Motor neuron (in vitro differentiated cells): Measurements from ENCODE around the gene EVPL. TPM values are rescaled to one million over a fixed set of nuclear protein-coding genes. Genes with fewer than 3 reads are reported as not detected.
"Not testable (repeated sequence)": the region's sequence is repeated elsewhere in the genome, so short reads cannot be mapped to it uniquely, and the experiment has no call there.

Source experiments
- ATAC-seq, 8 experiments: fragments of 200-7000 bp; cut with Tn5 transposase; replicated peaks in 6 of 8; 2 replicates each; pipeline ENCODE4 v1.8.0; 2021; ENCODE audit warnings: mild to moderate bottlenecking in 8 of 8, moderate library complexity in 8 of 8
- H3K27ac ChIP-seq, 2 donors: fragments of 250-450 bp; sonication (Bioruptor Pico); 2 replicates each; pipeline ENCODE4 v1.9.0; 2021; ENCODE audit warnings: antibody characterized with exemption in 2 of 2, mild to moderate bottlenecking in 2 of 2, moderate library complexity in 1 of 2
- H3K4me1 ChIP-seq, 2 donors: fragments of 250-450 bp; sonication (Bioruptor Pico); replicated peaks in 1 of 2; 2 replicates each; pipeline ENCODE4 v1.6.1; 2021; ENCODE audit warnings: antibody characterized with exemption in 2 of 2, mild to moderate bottlenecking in 2 of 2, moderate library complexity in 1 of 2
- H3K4me3 ChIP-seq, 5 donors: fragments of 250-450 bp; sonication (Bioruptor Pico); 2 replicates each; pipeline ENCODE4 v1.9.0; 2021; ENCODE audit warnings: antibody characterized with exemption in 5 of 5, mild to moderate bottlenecking in 5 of 5, moderate library complexity in 4 of 5
- WGBS, 10 experiments: fragments of 450-650 bp; shearing (Covaris generic); methylation state at CpG; one replicate each; pipeline ENCODE4 v1.0.0; 2022; 5-methylcytosine and 5-hydroxymethylcytosine counted together
- in situ Hi-C, 9 experiments: fragments of 400-800 bp; cut with MboI; loops; one replicate each; pipeline ENCODE4 v1.15.0; 2021; ENCODE audit warnings: low sequenced_read_pairs in 9 of 9, low pct_unique_long_range_greater_than_20kb in 2 of 9; ENCODE audit not compliant: unreplicated experiment in 9 of 9
- total RNA-seq, 8 experiments: library from RNA; unstranded; fragments of 300-600 nt; gene quantifications; 2 replicates each; pipeline versions ENCODE4 v1.2.3 to v1.2.4, GENCODE V29; 2022

Gene EVPL
- total RNA-seq, 8 experiments from 2014 or later, result 0.05 to 1.0 (median 0.59) TPM; not detected in 1

- no peak overlapping the region for H3K27ac ChIP-seq
- in situ Hi-C loops, result no loop called here
Measured at GRCh38 chr17:76053246-76054111, 26.4 kb upstream of the EVPL start.

GRCh38 chr17:76051561-76051960, 24.5 kb upstream of the EVPL start:
- no peak overlapping the region for H3K4me3 ChIP-seq
- WGBS, 10 experiments, result 60 to 100% (median 83%) methylated on average over 1 to 6 of the region's 6 CpGs
- peaks cover 0 to 20% of the 10 kb centered on the region in 2 donors for H3K4me1 ChIP-seq
- no peak overlapping the region for H3K27ac ChIP-seq
- in situ Hi-C loops, result no loop called here
- no peak for ATAC-seq

More at GRCh38 chr17:76053246-76054111, 26.4 kb upstream of the EVPL start:
- peak in 3 of 8 experiments; percentile 33 to 71 (median 51) for ATAC-seq
- peaks cover 0 to 20% of the 10 kb centered on the region in 2 donors for H3K4me1 ChIP-seq
- 67 to 100% (median 92%) methylated on average over 2 to 17 of the region's 17 CpGs; no CpG with 5 or more reads in 1 of the 10 experiments for WGBS, 10 experiments
- no peak overlapping the region for H3K4me3 ChIP-seq

GRCh38 chr17:76050538-76051467, 23.7 kb upstream of the EVPL start:
- H3K4me3 ChIP-seq, result no peak overlapping the region
- peaks cover 0 to 20% of the 10 kb centered on the region in 2 donors for H3K4me1 ChIP-seq
- ATAC-seq, result peak in 1 of 8 experiments; percentile 41
- peak overlapping the region in 1 of 2 donors; percentile 30 for H3K27ac ChIP-seq
- WGBS, 10 experiments, result 69 to 100% (median 94%) methylated on average over 1 to 11 of the region's 11 CpGs; no CpG with 5 or more reads in 1 of the 10 experiments
- in situ Hi-C loops, result no loop called here

- peak in 2 of 8 experiments; percentile 60 to 69 for ATAC-seq
- Histone ChIP-seq H3K4me3 (no peak overlapping the region), H3K27ac (peak overlapping the region in 1 of 2 donors; percentile 65), H3K4me1 (peaks cover 0 to 20% of the 10 kb centered on the region in 2 donors)
- 25 to 98% (median 92%) methylated on average over 3 to 12 of the region's 15 CpGs for WGBS, 10 experiments
- in situ Hi-C loops, result no loop called here
Measured at GRCh38 chr17:76049836-76050537, 22.9 kb upstream of the EVPL start.

- WGBS, 10 experiments, result 50 to 100% (median 84%) methylated on average over 1 to 3 of the region's 3 CpGs; no CpG with 5 or more reads in 4 of the 10 experiments
- Histone ChIP-seq H3K4me3 (no peak overlapping the region), H3K4me1 (peaks cover 0 to 20% of the 10 kb centered on the region in 2 donors), H3K27ac (peak overlapping the region in 1 of 2 donors; percentile 65)
- peak in 1 of 8 experiments; percentile 26 for ATAC-seq
- in situ Hi-C loops, result no loop called here
Measured at GRCh38 chr17:76049239-76049638, 22.1 kb upstream of the EVPL start.

- ATAC-seq, result peak in 1 of 8 experiments; percentile 12
- WGBS, 10 experiments, result 41 to 92% (median 75%) methylated on average over 2 to 7 of the region's 9 CpGs; no CpG with 5 or more reads in 1 of the 10 experiments
- H3K27ac ChIP-seq, result peak overlapping the region in 1 of 2 donors; percentile 3
- H3K4me3 ChIP-seq, result no peak overlapping the region
- H3K4me1 ChIP-seq, result peaks cover 0 to 20% of the 10 kb centered on the region in 2 donors
- in situ Hi-C loops, result no loop called here
Measured at GRCh38 chr17:76048711-76049110, 21.6 kb upstream of the EVPL start.

GRCh38 chr17:76048025-76048605, 21.0 kb upstream of the EVPL start:
- ATAC-seq, result peak in 1 of 8 experiments; percentile 32

GRCh38 chr17:76046064-76046463, 19.0 kb upstream of the EVPL start:
- no peak for ATAC-seq
- Histone ChIP-seq H3K4me3 (no peak overlapping the region), H3K27ac (no peak overlapping the region), H3K4me1 (peaks cover 0 to 17% of the 10 kb centered on the region in 2 donors)
- 40 to 100% (median 85%) methylated on average over 1 to 2 of the region's 8 CpGs; no CpG with 5 or more reads in 2 of the 10 experiments for WGBS, 10 experiments
- in situ Hi-C loops, result no loop called here

More at GRCh38 chr17:76048025-76048605, 21.0 kb upstream of the EVPL start:
- WGBS, 10 experiments, result 63 to 100% (median 93%) methylated on average over 1 to 6 of the region's 9 CpGs; no CpG with 5 or more reads in 1 of the 10 experiments
- in situ Hi-C loops, result no loop called here
- Histone ChIP-seq H3K4me3 (no peak overlapping the region), H3K4me1 (peaks cover 0 to 20% of the 10 kb centered on the region in 2 donors), H3K27ac (peak overlapping the region in 1 of 2 donors; percentile 3)

GRCh38 chr17:76044475-76045007, 17.4 kb upstream of the EVPL start:
- peaks cover 4 to 12% of the 10 kb centered on the region in 2 donors for H3K4me1 ChIP-seq
- H3K27ac ChIP-seq, H3K4me3 ChIP-seq, in situ Hi-C loops, ATAC-seq: not testable (repeated sequence)
- 67 to 100% (median 95%) methylated on average over 2 to 6 of the region's 11 CpGs; no CpG with 5 or more reads in 3 of the 10 experiments for WGBS, 10 experiments

- H3K4me1 ChIP-seq, in situ Hi-C loops, H3K27ac ChIP-seq, ATAC-seq, H3K4me3 ChIP-seq: not testable (repeated sequence)
- WGBS, 10 experiments, result 92 to 100% (median 100%) methylated on average over 1 to 3 of the region's 3 CpGs; no CpG with 5 or more reads in 3 of the 10 experiments
Measured at GRCh38 chr17:76042868-76043267, 15.8 kb upstream of the EVPL start.

- Histone ChIP-seq H3K4me1 (peaks cover 7 to 13% of the 10 kb centered on the region in 2 donors), H3K27ac (no peak overlapping the region), H3K4me3 (no peak overlapping the region)
- no peak for ATAC-seq
- in situ Hi-C loops, result no loop called here
- WGBS, 10 experiments, result 47 to 94% (median 67%) methylated on average over 1 to 5 of the region's 6 CpGs; no CpG with 5 or more reads in 2 of the 10 experiments
Measured at GRCh38 chr17:76040376-76040775, 13.3 kb upstream of the EVPL start.
